Islet precursor cell (in vitro differentiated cells): ENCODE results near the gene EFHB.
"Not testable (repeated sequence)": the region's sequence is repeated elsewhere in the genome, so short reads cannot be mapped to it uniquely, and the experiment has no call there.

ENCODE experiments used
- DNase-seq: peaks from one replicate; pipeline ENCODE4 v3.0.0-alpha.2; 2018

EFHB gene

GRCh38 chr3:19931180-19931692, 2.8 kb downstream of the EFHB start:
- DNase-seq = no peak

GRCh38 chr3:19920401-19921080, 13.5 kb downstream of the EFHB start:
- DNase-seq = no peak

GRCh38 chr3:19917167-19917566, 16.9 kb downstream of the EFHB start:
- DNase-seq = no peak

GRCh38 chr3:19911452-19911851, 22.6 kb downstream of the EFHB start:
- no peak for DNase-seq

- no peak for DNase-seq
Observed at GRCh38 chr3:19907523-19907922, 26.5 kb downstream of the EFHB start.

GRCh38 chr3:19903649-19904048, 30.4 kb downstream of the EFHB start:
- DNase-seq = no peak

GRCh38 chr3:19901918-19902317, 32.1 kb downstream of the EFHB start:
- no peak for DNase-seq

- DNase-seq = no peak
Observed at GRCh38 chr3:19901337-19901736, 32.7 kb downstream of the EFHB start.

GRCh38 chr3:19899833-19900232, 34.2 kb downstream of the EFHB start:
- DNase-seq = not testable (repeated sequence)

- no peak for DNase-seq
Observed at GRCh38 chr3:19899264-19899663, 34.8 kb downstream of the EFHB start.

GRCh38 chr3:19898721-19899120, 35.3 kb downstream of the EFHB start:
- DNase-seq = no peak

- no peak for DNase-seq
Observed at GRCh38 chr3:19891740-19892139, 42.3 kb downstream of the EFHB start.

- DNase-seq = no peak
Observed at GRCh38 chr3:19888428-19889152, 45.4 kb downstream of the EFHB start.

GRCh38 chr3:19887122-19887521, 46.9 kb downstream of the EFHB start:
- not testable (repeated sequence) for DNase-seq

- no peak for DNase-seq
Observed at GRCh38 chr3:19886404-19886803, 47.6 kb downstream of the EFHB start.

- no peak for DNase-seq
Observed at GRCh38 chr3:19885468-19885867, 48.5 kb downstream of the EFHB start.

- DNase-seq = no peak
Observed at GRCh38 chr3:19881852-19882251, 52.2 kb downstream of the EFHB start.

GRCh38 chr3:19881036-19881435, 53.0 kb downstream of the EFHB start:
- DNase-seq = no peak

- DNase-seq = no peak
Observed at GRCh38 chr3:19877656-19878055, 56.4 kb downstream of the EFHB start.

- DNase-seq = peak; percentile 71
Observed at GRCh38 chr3:19866751-19867347, 67.2 kb downstream of the EFHB start.

GRCh38 chr3:19855318-19855717, 78.7 kb downstream of the EFHB start:
- peak; percentile 59 for DNase-seq

- DNase-seq = not testable (repeated sequence)
Observed at GRCh38 chr3:19846609-19847008, 87.4 kb downstream of the EFHB start.
